ENCODE data around the gene LDLRAD2. TPM values are rescaled to one million over a fixed set of nuclear protein-coding genes. Genes with fewer than 3 reads are reported as not detected.

LDLRAD2 gene
- total and polyA plus RNA-seq, 2 of the 8 experiments (the other 6 are each of a cell fraction or from before 2014, with no cell fraction given), result 0.48 to 0.74 TPM

GRCh38 chr1:21763236-21763635 is 48.8 kb upstream of the LDLRAD2 start (continued):
- TF ChIP-seq BRCA1 (IDR thresholded peaks at IDR 0.05; ENCODE audit: low read depth, low read length) (no peak), MAX (IDR thresholded peaks at IDR 0.05) (no peak), FOSL1 (IDR thresholded peaks at IDR 0.05; ENCODE audit: insufficient read depth, low read depth, low read length) (no peak), SIX5 (IDR thresholded peaks at IDR 0.05; ENCODE audit: low read depth, low read length) (no peak), CBX5 (IDR thresholded peaks at IDR 0.05; ENCODE audit: low read depth, low read length) (no peak), SP4 (IDR thresholded peaks at IDR 0.05; ENCODE audit: low read length) (no peak), SIRT6 (IDR thresholded peaks at IDR 0.05; ENCODE audit: low read length) (no peak)

Measured in H1 (cell line).